HG02970 (cell line): ENCODE results near the gene MND1.
"Not testable (repeated sequence)": the region's sequence is repeated elsewhere in the genome, so short reads cannot be mapped to it uniquely, and the experiment has no call there.

Experiments
- ATAC-seq: cut with Tn5 transposase; IDR thresholded peaks from one replicate; pipeline ENCODE4 v1.9.1; 2021; ENCODE audit warnings: mild to moderate bottlenecking, moderate library complexity, moderate number of reproducible peaks; ENCODE audit not compliant: unreplicated experiment, low FRiP score

MND1 gene

GRCh38 chr4:153432965-153433753 lies 88.7 kb downstream of the MND1 start:
- ATAC-seq, result peak; percentile 91

- ATAC-seq, result no peak
Observed at GRCh38 chr4:153433754-153434105, 89.2 kb downstream of the MND1 start.

- ATAC-seq, result no peak
Observed at GRCh38 chr4:153434190-153434589, 89.7 kb downstream of the MND1 start.

- peak; percentile 59 for ATAC-seq
Observed at GRCh38 chr4:153438916-153439756, 94.6 kb downstream of the MND1 start.

GRCh38 chr4:153439831-153440230 lies 95.3 kb downstream of the MND1 start:
- peak; percentile 7 for ATAC-seq

GRCh38 chr4:153440475-153440874 lies 96.0 kb downstream of the MND1 start:
- no peak for ATAC-seq

GRCh38 chr4:153447175-153447905 lies 102.9 kb downstream of the MND1 start:
- no peak for ATAC-seq

GRCh38 chr4:153448003-153448731 lies 103.7 kb downstream of the MND1 start:
- no peak for ATAC-seq

GRCh38 chr4:153449338-153449737 lies 104.8 kb downstream of the MND1 start:
- ATAC-seq, result no peak

- no peak for ATAC-seq
Observed at GRCh38 chr4:153450544-153450917, 106.0 kb downstream of the MND1 start.

GRCh38 chr4:153451145-153451544 lies 106.7 kb downstream of the MND1 start:
- ATAC-seq, result not testable (repeated sequence)

- no peak for ATAC-seq
Observed at GRCh38 chr4:153451911-153452657, 107.6 kb downstream of the MND1 start.

- ATAC-seq, result no peak
Observed at GRCh38 chr4:153452658-153453378, 108.3 kb downstream of the MND1 start.

GRCh38 chr4:153453402-153453801 lies 108.9 kb downstream of the MND1 start:
- no peak for ATAC-seq

GRCh38 chr4:153458969-153459368 lies 114.5 kb downstream of the MND1 start:
- ATAC-seq, result no peak

- ATAC-seq, result not testable (repeated sequence)
Observed at GRCh38 chr4:153461549-153461948, 117.1 kb downstream of the MND1 start.

- no peak for ATAC-seq
Observed at GRCh38 chr4:153464068-153464467, 119.6 kb downstream of the MND1 start.
